ENCODE data around the gene DCAF12.
A peak's percentile ranks its signal among the peaks of the same experiment; 100 is the strongest.

Gene DCAF12

DNA sequence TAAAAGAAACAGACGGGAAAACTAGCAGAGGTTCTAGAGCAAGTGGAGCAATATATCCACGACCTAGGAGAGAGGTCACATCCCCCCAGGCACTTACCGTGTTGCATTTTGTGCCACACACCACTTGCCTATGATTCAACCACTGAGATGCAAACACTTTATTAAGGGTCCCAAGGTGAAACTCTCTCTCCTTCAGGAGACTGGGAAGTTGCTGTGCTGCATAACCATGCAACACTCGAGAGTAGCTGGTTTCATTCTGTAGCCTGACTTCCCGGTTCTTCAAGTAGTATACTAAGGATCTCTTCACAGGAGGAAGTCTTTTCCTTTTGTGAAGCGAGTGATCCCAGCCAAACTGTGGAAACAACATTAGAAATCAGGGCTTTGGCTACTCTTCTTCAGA is 1.6 kb downstream of the DCAF12 start:
- no peak for DNase-seq

DNA sequence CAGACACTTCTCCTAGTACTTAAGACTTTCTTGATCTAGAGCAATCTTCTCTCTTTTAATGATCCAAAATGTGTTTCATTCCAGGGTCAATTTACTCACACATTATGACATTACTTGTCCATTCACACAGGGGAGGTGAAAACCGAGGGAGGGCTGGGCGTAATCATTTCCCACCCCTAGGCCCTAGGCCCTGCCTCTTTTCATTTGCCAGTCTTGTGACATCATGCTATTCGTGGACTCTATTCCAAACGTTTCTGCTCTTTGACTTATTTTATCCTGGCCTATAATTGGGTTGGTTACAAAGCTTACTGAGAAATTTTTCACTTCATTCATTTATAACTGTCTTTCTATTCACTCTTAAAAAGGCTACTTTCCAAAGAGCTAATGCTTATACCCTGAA is 2.4 kb downstream of the DCAF12 start:
- DNase-seq, result no peak

DNA sequence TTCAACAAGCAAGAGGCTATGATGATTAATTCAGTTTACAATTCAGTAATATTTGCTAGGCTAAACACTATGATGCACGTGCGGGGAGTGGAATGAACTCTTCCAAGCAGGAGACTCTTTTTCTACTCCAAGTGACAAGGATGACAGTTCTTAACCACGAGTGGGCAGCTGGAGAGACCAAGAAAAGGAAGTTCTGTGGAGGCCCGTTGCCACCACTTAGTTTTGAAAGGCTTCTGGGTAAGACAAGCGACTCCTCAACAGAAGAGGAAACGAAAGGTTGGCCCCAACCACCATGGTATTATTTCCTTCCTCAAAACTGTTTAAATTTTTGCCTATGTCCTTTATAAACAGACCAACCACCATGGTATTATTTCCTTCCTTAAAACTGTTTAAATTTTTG is 2.8 kb downstream of the DCAF12 start:
- peak; percentile 45 to 70 for DNase-seq

DNA sequence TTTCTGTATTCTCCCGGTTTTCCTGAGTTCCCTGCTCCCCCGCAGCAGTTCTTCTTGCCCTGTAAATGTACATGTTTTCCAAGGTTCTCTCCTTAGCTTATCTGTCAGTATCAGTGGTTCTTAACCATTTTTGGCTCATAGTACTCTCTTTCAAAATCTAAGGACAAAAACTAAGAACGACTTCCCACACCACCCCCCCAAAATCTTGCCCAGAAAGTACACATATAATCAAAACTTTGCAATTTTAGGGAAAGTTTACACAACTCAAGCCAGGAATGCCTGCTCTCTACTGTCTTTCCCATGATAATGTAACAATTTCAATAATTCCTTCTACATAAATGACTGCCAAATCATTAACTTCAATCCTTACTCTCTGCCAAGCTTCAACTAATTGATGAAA is 4.5 kb downstream of the DCAF12 start:
- DNase-seq, result no peak

DNA sequence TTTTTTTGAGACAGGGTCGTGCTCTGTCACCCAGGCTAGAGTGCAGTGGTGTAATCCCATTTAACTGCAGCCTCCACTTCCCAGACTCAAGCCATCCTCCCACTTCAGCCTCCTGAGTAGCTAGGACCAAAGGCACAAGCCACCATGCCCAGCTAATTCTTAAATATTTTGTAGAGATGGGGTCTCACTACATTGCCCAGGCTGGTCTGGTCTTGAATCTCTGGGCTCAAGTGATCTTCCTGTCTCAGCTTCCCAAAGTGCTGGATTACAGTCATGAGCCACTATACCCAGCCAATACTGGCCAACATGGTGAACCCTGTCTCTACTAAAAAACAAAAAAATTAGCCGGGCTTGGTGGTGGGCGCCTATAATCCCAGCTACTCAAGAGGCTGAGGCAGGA is 6.8 kb downstream of the DCAF12 start:
- no peak for DNase-seq

DNA sequence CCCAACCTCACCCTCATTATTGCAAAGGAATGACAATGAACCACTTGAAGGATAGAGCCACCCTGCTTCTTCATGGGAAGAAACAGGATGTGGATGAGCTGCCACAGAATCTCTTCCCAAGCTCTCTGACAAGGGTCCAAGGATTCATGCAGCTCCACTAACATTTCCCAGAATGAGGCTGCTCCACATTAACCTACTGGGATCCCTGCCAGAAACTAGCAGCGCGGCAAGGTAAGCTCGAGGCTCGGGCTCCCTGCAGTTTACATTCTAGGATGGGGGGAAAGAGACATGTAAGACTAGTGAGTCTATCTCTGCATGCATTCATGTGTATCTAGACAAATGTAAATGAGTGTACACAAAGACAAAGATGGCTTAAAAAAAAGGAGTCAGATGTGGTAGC is 12.1 kb downstream of the DCAF12 start:
- DNase-seq, result no peak

DNA sequence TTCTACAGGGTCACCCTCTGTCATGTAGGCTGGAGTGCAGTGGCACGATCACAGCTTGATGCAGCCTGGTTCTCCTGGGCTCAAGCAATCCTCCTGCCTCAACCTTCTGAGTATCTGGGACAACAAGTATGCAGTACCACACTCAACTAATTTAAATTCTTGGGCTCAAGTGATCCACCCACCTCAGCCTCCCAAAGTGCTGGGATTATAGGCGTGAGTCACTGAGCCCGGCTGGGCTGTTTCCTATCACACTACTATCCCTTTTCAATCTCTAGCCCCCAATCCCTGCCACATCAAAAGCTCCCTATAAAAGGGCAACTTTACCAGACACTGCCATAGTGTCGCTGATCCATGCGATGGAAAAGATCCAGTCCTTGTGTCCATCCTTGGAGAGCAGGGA is 20.4 kb downstream of the DCAF12 start:
- DNase-seq, result no peak

DNA sequence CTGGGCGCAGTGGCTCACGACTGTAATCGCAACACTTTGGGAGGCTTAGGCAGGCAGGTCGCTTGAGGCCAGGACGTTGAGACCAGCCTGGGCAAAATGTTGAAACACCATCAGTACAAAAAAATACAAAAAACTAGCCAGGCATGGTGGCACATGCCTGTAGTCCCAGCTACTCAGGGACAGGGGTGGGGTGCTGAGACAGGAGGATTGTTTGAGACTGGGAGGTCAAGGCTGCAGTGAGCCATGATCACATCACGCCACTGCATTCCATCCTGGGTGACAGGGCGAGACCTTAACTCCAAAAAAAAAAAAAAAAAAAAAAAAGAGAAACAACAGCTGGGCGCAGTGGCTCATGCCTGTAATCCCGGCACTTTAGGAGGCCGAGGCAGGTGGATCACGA is 23.7 kb downstream of the DCAF12 start:
- no peak for DNase-seq

DNA sequence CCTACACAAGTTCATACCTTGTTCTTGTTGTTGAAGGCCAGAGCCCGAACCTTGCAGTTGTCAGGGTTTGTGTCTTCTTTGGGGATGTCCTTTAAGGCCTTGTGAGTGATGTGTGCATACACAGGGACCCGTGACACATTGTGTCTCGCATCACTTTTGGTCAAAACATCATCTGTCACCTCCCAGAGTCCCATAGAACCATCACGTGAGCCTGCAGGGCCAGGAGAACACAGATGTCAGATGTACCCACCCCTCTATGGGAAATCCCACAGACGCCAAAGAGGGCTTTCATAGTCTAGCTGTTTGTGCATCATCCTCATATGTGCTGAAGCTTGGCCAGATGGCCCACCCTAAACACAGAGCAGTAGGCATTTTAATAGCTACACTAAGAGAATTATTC is 28.2 kb downstream of the DCAF12 start:
- DNase-seq, result no peak

DNA sequence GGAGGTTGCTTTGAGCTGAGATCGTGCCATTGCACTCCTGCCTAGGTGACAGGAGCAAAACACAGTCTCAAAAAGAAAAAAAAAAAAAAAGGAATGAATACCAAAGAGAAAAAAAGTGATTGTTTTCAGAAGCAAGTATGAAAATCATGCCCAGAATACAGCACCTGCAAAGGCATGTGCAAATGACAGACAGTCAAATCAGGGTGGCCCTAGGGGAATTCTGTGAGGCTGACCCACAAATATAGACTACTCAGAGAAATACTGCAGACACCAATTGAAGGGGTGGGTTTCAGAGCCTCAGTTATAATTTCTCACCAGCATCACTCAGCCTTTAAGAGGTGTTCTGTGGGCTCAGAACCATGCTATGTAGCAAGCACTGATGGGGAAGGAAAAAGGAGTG is 28.6 kb downstream of the DCAF12 start:
- no peak for DNase-seq

DNA sequence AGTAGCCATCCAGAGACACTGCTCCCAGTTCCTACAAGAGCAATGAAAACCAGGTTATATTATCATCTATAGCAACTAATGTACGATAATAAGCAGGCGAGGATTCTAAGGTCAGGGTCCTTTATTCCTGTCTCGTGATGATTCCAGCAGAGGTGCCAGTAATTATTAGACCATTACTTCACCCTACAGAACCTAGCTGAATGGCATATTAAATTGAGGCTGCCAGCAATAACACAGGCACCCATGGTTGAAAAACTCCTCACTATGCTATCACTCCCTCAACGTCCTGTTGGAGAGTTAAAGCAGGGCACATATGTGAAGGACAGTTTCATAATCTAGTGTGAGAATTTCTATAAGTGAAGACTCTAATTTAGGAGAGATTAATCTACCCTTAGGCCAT is 29.7 kb downstream of the DCAF12 start:
- DNase-seq, result no peak

DNA sequence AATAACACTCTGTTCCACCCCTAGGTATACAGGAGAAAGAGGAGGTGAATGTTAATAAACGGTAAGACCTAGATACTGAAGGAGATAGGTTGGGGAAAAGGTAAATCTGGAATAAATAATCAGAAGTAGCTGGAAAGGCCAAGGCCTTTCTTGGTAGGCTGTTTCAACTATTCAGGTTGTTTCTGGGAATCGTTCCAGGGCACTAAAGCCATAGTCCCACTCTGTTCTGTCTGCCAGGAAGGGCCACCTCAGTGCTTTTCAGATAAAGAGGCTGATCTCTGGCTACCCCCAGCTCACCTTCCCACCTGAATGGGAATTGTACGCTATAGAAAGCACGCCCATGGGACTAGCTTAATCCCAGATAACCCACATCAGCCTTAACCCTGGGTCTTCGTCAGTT is 32.9 kb downstream of the DCAF12 start:
- no peak for DNase-seq

DNA sequence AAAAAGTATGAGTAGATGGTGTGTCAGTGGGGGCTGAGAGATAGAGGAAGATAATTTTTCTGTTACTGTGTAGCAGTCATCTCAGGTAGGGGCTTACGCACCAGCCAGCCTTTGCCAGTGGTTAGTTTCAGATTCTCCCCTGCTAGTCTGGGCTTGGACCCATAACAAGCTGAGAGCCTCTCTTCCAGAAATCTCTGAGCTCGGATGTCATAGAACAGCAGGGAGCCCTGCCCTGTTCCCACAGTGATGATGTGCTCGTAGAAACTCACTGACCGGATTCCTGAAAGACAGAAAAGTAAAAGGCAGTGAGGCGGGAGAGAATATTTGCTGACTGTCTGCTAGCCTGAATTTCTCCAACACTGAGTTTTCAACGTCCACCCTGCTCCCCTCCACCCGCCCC is 37.2 kb downstream of the DCAF12 start:
- DNase-seq, result no peak

DNA sequence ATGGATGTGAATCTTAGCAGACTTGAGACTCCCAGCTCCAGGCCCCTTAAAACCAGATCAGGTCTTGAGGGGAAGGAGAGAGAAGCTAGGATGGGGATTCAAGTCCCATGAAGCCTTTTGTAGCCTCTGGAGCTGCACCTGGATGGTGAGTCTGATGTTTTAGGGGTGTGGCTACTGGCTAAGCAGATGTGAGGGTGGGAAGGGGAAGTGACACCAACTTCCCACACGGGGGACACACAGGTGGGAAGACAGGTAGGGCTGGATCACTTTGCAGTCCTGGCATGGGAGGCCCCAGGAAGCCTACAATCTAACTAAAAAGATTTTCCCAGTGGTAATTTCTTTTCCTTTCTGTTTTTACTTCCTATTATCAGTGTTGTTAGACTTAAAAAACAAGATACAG is 39.1 kb downstream of the DCAF12 start:
- DNase-seq, result no peak

DNA sequence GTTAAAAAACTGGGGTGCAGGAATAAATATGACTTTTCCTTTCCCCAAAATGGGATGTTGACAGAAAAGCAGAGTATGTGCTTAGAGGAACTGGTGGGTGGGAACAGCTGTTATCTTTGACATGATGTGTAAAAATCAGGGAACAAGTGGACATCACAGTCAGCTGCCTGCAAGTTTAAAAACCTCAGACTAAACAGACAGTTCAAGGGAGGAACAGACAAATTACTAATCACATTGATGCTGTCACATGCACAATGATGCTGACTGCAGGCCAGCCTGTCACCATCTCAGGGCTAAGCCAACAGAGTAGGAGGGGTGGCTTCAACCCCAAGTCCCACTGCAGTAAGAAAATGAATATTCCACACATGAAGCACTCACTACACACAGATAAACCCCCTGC is 39.6 kb downstream of the DCAF12 start:
- no peak for DNase-seq

DNA sequence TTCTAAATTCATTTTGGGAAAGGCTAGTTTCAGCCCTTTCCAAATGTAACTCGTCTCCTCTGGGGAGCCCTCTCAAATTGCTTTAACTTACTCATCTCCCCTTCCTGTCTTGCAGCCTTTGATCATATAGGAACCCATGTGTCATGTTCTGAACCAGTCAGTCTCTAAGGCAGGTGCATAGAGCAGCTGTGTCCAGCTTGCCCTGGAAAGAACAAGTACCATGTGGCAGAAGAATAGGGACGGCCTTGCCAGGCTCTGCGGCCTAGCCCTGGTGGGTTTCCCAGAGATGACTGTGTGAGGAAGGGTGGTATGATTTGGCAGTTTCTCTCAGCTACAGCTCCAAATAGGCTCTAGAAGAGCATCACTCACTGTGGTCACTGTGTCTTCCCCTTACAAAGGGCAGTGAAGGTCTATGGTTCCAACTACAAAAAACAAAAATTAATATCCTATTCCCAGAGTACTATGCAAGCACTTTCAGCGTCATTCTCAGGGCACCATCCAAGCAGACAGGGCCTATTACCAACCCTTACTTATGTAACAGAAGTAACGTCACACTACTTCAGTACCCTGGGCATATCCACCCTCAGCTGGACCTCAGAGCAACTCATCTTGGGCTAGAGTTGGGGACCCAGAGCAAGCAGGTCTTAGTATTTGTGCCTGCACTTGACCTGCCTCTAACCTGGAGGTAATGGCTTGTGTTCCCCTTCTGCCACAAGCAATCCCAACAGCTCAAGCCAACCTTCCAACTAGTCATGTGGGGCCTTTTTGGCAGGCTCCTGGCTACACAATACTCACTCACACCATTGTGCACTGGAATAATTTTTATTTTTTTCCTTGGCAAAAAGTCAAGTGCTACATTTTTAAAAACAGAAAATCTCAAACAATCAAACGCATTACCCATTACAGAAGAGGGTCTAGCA is 40.7 kb downstream of the DCAF12 start:
- no peak for DNase-seq

DNA sequence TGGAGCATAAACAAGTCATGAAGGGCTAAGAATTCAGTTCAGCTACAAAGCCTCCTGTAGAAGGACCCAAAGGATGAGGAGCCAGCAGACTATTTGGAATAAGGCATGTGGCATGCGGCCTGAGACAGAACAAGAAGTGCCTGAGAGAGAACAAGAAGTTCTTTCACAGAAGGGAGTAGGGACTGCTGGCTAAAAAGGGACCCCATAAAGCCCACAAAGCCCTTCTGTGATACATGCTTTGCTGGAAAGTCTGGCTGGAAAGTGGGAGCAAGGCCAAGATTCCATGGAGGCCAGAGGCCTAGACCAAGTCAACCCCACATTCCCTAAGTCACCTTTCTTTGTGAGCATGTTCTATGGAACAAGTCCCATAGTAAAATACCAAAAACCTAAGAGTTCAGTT is 41.9 kb downstream of the DCAF12 start:
- no peak for DNase-seq

DNA sequence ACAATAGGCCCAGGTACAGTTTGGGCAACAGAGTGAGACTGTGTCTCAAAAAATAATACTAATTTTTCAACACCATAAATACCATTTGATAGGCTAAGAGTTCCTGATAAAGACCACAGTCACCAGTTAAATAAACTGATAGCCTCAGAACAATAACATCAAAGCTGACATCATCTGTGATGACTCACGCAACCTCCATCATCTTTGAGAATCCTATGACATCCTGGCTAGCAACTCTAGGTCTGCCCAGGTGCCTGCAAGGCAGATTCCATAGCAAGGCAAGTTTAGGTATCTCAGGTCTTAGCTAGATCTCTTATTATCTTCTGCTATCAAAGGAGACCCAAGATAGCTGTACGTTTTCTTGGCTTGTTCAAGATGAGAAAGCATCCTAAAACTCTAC is 47.3 kb downstream of the DCAF12 start:
- no peak for DNase-seq

DNA sequence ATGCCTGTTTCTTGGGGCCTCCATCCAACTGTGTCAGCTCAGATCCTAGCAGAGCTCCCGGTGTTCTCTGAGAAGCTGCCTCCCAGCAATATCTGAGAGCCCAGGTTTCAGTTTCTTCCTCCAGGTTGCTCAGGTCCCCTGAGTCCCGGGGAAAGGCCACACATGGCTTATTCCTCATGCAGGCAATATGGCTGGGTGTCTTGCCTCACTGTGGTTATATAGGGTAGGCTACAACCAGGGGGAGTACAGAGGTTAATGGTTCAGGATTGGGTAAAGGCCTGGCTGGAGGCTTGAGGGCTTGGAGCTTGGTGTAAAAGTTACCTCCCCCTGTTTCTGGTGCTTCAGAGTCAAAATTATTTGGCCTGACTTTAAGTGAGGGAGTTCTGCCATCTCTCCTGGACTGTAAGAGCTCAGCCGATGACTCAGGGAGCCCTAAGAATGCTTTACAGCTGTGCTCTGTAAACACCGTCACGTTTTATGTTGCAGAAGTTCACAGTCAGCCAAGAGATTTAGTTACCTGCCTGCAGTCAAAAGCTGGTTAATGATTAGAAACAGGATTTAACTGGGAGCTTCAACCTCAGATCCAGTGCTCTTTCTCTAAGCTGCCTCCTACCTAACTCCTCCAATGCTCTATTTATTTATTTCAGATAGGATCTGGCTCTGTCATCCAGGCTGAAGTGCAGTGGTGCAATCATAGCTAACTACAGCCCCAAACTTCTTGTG is 53.5 kb downstream of the DCAF12 start:
- no peak for DNase-seq

DNA sequence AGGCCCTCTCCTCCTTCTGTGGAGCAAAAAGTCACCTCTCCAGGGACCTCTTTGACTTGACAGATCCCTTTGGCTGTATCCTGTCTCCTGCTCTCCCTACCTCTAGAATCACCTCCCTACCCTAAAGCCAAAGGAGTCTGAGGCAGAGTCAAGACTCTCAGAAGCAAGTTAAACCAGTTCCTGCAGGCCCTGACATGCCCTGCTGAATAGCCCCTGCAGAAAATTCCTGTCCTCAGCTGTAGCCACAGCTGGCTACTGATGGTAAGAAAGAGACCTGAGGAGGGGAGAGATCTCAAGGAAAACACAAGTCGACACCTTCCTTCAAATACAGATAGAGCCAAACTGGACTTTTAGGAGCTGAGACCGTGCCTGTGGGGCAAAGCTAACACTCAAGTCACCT is 54.1 kb downstream of the DCAF12 start:
- no peak for DNase-seq

DNA sequence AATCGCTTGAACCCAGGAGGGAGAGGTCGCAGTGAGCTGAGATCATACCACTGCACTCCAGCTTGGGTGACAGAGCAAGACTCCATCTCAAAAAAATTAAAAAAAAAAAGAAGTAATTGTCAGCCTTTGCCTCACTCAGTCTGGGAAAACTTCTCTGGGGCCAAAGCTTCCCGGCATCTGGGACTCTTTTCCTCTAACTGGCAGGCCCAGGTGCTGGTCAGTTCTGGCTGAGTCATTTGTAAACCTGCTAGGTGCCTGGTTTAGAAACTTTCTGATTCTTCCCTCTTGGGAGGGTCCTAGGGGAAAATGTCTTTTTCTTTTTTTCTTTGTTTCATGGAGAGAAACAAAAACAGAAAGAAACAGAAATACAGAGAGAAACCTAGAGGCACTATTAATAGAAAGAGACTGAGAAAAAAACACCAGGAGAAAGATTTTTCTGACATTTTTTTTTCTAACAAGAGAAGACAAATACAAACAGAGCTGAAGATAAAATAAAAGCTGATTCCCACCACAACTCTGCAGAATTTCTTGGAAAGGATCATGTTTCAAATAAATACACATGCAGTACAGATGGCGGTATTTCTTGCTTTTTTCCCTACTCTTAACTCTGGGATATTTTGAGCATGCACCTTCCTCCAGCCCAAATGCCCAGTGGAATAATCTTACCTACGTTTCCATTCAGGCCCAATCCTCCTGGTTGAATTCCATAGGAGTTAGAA is 55.7 kb downstream of the DCAF12 start:
- DNase-seq, result no peak

DNA sequence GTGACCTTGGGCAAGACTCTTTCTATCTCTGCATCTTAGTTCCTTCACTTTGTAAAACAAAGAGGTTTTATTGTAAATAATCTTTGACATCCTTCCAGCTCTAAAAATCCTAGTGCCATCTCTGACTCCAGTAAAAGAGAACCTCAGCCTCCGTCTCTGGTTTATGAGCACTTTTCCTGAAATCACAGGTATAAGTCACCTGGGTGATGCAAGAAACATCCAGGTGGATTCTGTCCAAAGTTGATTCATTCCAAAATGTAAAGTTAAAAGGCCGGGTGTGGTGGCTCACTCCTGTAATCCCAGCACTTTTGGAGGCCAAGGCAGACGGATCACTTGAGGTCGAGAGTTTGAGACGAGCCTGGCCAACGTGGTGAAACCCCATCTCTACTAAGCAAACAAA is 56.7 kb downstream of the DCAF12 start:
- DNase-seq, result no peak

DNA sequence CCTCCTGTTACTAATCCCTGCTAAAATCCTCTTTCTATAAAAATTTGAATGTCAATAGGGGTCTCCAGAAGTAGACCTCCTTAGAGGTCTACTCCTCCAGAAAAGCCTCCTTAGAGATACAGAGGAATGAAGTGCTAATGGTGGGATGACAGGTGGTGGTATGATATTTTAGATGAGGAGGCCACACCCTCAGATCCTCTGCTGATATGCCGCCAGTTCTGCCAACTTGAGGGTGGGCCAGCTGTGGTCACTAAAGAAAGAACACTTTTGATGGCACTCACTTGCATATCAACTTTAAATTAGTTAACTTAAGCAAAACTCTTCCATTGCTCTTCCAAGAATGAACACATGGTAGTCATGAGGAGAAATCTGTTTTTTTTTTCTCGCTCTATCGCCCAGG is 61.0 kb downstream of the DCAF12 start:
- no peak for DNase-seq

DNA sequence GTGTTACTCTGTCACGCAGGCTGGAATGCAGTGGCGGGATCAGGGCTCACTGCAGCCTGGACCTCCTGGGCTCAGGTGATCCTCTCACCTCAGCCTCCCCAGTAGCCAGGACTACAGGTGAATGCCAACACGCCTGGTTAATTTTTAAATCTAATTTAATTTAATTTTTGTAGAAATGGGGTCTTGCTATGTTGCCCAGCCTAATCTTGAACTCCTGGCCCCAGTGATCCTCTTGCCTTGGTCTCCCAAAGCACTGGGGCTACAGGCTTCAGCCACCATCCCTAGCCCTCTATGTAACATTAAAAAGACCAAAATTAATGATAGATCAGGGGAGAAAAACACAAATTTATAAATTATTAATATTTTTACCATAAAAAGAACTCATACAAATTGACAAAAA is 66.5 kb downstream of the DCAF12 start:
- DNase-seq, result no peak

Data from CD4-positive, alpha-beta T cell treated with Interleukin-4 for 1 hour (primary cell).